Esophagus muscularis mucosa (tissue), 4 donors: Measurements from ENCODE around the gene CDRT15.

Experiments used
- EP300 ChIP-seq: sonication (generic); formaldehyde crosslinking; IDR thresholded peaks from one replicate; pipeline ENCODE4 v1.6.1; 2017; ENCODE audit warnings: antibody characterized with exemption
- POLR2A ChIP-seq: fragments of 450-650 bp; IDR thresholded peaks from one replicate; pipeline ENCODE4 v1.6.1; 2017; ENCODE audit warnings: antibody characterized with exemption, moderate library complexity, mild to moderate bottlenecking, low read depth
- POLR2AphosphoS5 ChIP-seq, 2 donors: sonication (generic); formaldehyde crosslinking; IDR thresholded peaks; one replicate each; pipeline ENCODE4 v1.6.1; 2017; ENCODE audit warnings: antibody characterized with exemption in 2 of 2
- TF ChIP-seq, protein P1 (sequence below), 3 experiments: fragments of 200-600 bp in 2 of 3; fragments of 450-650 bp in 1 of 3; sonication (generic) in 2 of 3; IDR thresholded peaks; one replicate each; pipeline ENCODE4 v1.5.1; 2017 to 2019; ENCODE audit warnings: antibody characterized with exemption in 3 of 3, mild to moderate bottlenecking in 2 of 3, moderate library complexity in 1 of 3

DNA sequence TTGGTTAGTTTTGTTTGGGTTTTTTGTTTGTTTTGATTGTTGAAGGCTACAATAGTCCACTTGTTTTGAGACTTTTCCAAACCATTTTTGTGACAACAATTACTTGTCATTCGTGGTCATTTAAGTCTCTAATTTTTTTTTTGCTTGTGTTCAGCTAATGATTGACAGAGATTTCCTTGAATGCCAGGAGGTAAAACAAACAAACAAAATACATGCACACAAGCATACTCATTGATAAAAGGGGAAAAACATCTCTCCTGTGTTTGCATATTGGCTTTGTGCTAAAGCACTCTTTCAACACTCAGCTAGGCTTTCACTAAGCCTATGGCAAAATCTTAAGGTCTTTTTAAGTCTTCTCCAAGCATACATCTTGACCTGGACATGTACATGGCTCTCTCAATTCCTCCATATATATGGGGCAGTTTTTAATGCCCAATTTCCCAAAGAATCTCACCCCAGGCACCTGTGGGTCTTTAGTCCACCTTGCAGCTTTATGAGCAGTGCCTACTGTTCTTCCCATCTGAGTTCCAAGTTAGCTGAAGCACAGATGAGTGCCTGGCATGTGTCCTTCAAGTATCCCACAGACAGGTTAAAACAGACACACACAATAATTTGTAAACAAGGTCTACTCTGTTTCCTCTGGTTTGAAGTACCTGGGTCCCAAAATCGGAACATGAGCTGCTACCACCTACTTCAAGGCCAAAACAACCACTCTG, 40.0 kb upstream of the CDRT15 start:
- TF ChIP-seq, protein P1, sequence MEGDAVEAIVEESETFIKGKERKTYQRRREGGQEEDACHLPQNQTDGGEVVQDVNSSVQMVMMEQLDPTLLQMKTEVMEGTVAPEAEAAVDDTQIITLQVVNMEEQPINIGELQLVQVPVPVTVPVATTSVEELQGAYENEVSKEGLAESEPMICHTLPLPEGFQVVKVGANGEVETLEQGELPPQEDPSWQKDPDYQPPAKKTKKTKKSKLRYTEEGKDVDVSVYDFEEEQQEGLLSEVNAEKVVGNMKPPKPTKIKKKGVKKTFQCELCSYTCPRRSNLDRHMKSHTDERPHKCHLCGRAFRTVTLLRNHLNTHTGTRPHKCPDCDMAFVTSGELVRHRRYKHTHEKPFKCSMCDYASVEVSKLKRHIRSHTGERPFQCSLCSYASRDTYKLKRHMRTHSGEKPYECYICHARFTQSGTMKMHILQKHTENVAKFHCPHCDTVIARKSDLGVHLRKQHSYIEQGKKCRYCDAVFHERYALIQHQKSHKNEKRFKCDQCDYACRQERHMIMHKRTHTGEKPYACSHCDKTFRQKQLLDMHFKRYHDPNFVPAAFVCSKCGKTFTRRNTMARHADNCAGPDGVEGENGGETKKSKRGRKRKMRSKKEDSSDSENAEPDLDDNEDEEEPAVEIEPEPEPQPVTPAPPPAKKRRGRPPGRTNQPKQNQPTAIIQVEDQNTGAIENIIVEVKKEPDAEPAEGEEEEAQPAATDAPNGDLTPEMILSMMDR (IDR thresholded peaks at IDR 0.05): no peak
- TF ChIP-seq POLR2A (no peak), POLR2AphosphoS5 (IDR thresholded peaks at IDR 0.05) (no peak), EP300 (no peak)
